PC-9 (cell line): ENCODE measurements around the gene IQCH. TPM values are rescaled to one million over a fixed set of nuclear protein-coding genes. Genes with fewer than 3 reads are reported as not detected.

ENCODE experiments used
- BruUV-seq: library from RNA; stranded (reverse); fragments of 400-500 nt; replicated peaks from 2 replicates; lab custom pipeline; 2021; lab: Mats Ljungman, UMichigan
- CTCF ChIA-PET: fragments of 300-600 bp; sonication (Branson Sonifier 250); formaldehyde crosslinking; loops from one replicate; lab custom pipeline; 2022; ENCODE audit warnings: antibody characterized with exemption; lab: Charles Lee
- POLR2A ChIA-PET: fragments of 300-600 bp; sonication (Branson Sonifier 250); formaldehyde crosslinking; loops from one replicate; lab custom pipeline; 2022; ENCODE audit warnings: antibody characterized with exemption; ENCODE audit not compliant: unreplicated experiment; lab: Charles Lee
- DNase-seq, 2 experiments: peaks; one replicate each; pipeline versions ENCODE4 v3.0.0 to v3.0.0-alpha.2; 2015 to 2022; ENCODE audit warnings: mixed read lengths in 1 of 2
- H2AFZ ChIP-seq: fragments of 200-600 bp; sonication (generic); 2 replicates; pipeline ENCODE4 v1.8.1; 2017; ENCODE audit warnings: antibody characterized with exemption
- H3F3A ChIP-seq: fragments of 200-600 bp; sonication (generic); 2 replicates; pipeline ENCODE4 v1.8.1; 2017; ENCODE audit warnings: antibody characterized with exemption, mild to moderate bottlenecking, low read depth; ENCODE audit not compliant: insufficient read depth
- H3K27ac ChIP-seq: fragments of 200-600 bp; sonication (generic); 2 replicates; pipeline ENCODE4 v1.6.1; 2016; ENCODE audit warnings: mixed run types
- H3K27me3 ChIP-seq: fragments of 200-600 bp; sonication (generic); 2 replicates; pipeline ENCODE4 v1.6.1; 2016; ENCODE audit warnings: low read depth, mixed run types; ENCODE audit not compliant: insufficient read depth
- H3K36me3 ChIP-seq: fragments of 200-600 bp; sonication (generic); 2 replicates; pipeline ENCODE4 v1.6.1; 2016; ENCODE audit warnings: low read depth, mixed run types
- H3K4me1 ChIP-seq: fragments of 200-600 bp; sonication (generic); replicated peaks from 2 replicates; pipeline ENCODE4 v1.6.1; 2016; ENCODE audit warnings: mixed run types; ENCODE audit not compliant: insufficient read depth
- H3K4me2 ChIP-seq: fragments of 200-600 bp; sonication (generic); 2 replicates; pipeline ENCODE4 v1.6.1; 2017; ENCODE audit warnings: mixed run types
- H3K4me3 ChIP-seq: fragments of 200-600 bp; sonication (generic); 2 replicates; pipeline ENCODE4 v1.6.1; 2016; ENCODE audit warnings: mixed run types
- H3K79me2 ChIP-seq: fragments of 200-600 bp; sonication (generic); 2 replicates; pipeline ENCODE4 v1.6.1; 2017; ENCODE audit warnings: low read depth, mixed run types
- H3K9me2 ChIP-seq: fragments of 200-600 bp; sonication (generic); 2 replicates; pipeline ENCODE4 v1.8.1; 2017; ENCODE audit warnings: mild to moderate bottlenecking; ENCODE audit not compliant: insufficient read depth
- H3K9me3 ChIP-seq: fragments of 200-600 bp; sonication (generic); 2 replicates; pipeline ENCODE4 v1.8.1; 2016; ENCODE audit warnings: low read depth; ENCODE audit not compliant: insufficient read depth
- H4K20me1 ChIP-seq: fragments of 200-600 bp; sonication (generic); 2 replicates; pipeline ENCODE4 v1.8.1; 2017; ENCODE audit not compliant: insufficient read depth
- CTCF ChIP-seq: fragments of 200-600 bp; sonication (generic); conservative IDR thresholded peaks from 2 replicates; pipeline ENCODE4 v1.6.1; 2017; ENCODE audit warnings: mixed run types, antibody characterized with exemption, mild to moderate bottlenecking, moderate library complexity
- EZH2 ChIP-seq: fragments of 200-600 bp; sonication (generic); IDR thresholded peaks from 2 replicates; pipeline ENCODE4 v1.8.0; 2017; ENCODE audit warnings: antibody characterized with exemption, low read depth
- intact Hi-C: fragments of 100-400 bp; cut with micrococcal nuclease; formaldehyde crosslinking; loops from one replicate; pipeline ENCODE4 v1.10.0; 2022; ENCODE audit not compliant: unreplicated experiment
- total RNA-seq: library from RNA; stranded (reverse); gene quantifications from 2 replicates; pipeline ENCODE4 v1.2.3, GENCODE V29; 2021

The IQCH gene
- total RNA-seq, 1 experiment from 2014 or later, result 7.5 TPM

- Histone ChIP-seq H3K79me2 (no peaks in the 10 kb centered on the region), H3K27me3 (no peaks in the 10 kb centered on the region), H3K27ac (no peak overlapping the region), H3F3A (no peaks in the 10 kb centered on the region), H3K9me3 (no peaks in the 10 kb centered on the region), H3K9me2 (no peaks in the 10 kb centered on the region), H3K4me1 (no peaks in the 10 kb centered on the region), H4K20me1 (no peaks in the 10 kb centered on the region), H3K4me2 (no peak overlapping the region), H2AFZ (no peak overlapping the region), H3K4me3 (no peak overlapping the region), H3K36me3 (no peaks in the 10 kb centered on the region)
- intact Hi-C loops, result no loop called here
- no peak for DNase-seq
- no peak for TF ChIP-seq CTCF
- TF ChIP-seq EZH2, result no peak
- BruUV-seq, result no TSS peak
- CTCF ChIA-PET, result no interaction called here
- POLR2A ChIA-PET, result no interaction called here
Measured at GRCh38 chr15:67311731-67312130, 57.1 kb downstream of the IQCH start.

GRCh38 chr15:67319961-67320360 is 65.4 kb downstream of the IQCH start:
- BruUV-seq, result no TSS peak
- no peak overlapping the region for H3K27ac ChIP-seq

GRCh38 chr15:67321352-67321751 is 66.8 kb downstream of the IQCH start:
- H3K27me3 ChIP-seq, result no peaks in the 10 kb centered on the region
- H4K20me1 ChIP-seq, result no peaks in the 10 kb centered on the region
- H3K4me2 ChIP-seq, result no peak overlapping the region
- DNase-seq, result no peak
- intact Hi-C loops, result no loop called here
- no peak overlapping the region for H3K4me3 ChIP-seq
- H3K79me2 ChIP-seq, result no peaks in the 10 kb centered on the region
- H2AFZ ChIP-seq, result no peak overlapping the region
- H3K9me3 ChIP-seq, result peaks cover 4% of the 10 kb centered on the region; the same call in 1 of the 2 replicates
- CTCF ChIA-PET, result no interaction called here
- no TSS peak for BruUV-seq
- POLR2A ChIA-PET, result no interaction called here
- no peaks in the 10 kb centered on the region for H3K36me3 ChIP-seq
- no peak overlapping the region for H3K27ac ChIP-seq
- TF ChIP-seq CTCF (no peak), EZH2 (no peak)
- no peaks in the 10 kb centered on the region for H3K4me1 ChIP-seq
- no peaks in the 10 kb centered on the region for H3F3A ChIP-seq
- H3K9me2 ChIP-seq, result no peaks in the 10 kb centered on the region

More at GRCh38 chr15:67319961-67320360, 65.4 kb downstream of the IQCH start:
- Histone ChIP-seq H3K79me2 (no peaks in the 10 kb centered on the region), H3K36me3 (no peaks in the 10 kb centered on the region), H2AFZ (no peak overlapping the region), H3K4me3 (no peak overlapping the region), H3K9me2 (no peaks in the 10 kb centered on the region), H3K4me2 (no peak overlapping the region), H3K9me3 (peaks cover 4% of the 10 kb centered on the region; the same call in 1 of the 2 replicates), H4K20me1 (no peaks in the 10 kb centered on the region), H3F3A (no peaks in the 10 kb centered on the region), H3K4me1 (no peaks in the 10 kb centered on the region), H3K27me3 (no peaks in the 10 kb centered on the region)
- POLR2A ChIA-PET, result no interaction called here
- DNase-seq, result no peak
- TF ChIP-seq EZH2 (no peak), CTCF (no peak)
- intact Hi-C loops, result no loop called here
- CTCF ChIA-PET, result no interaction called here
